CD14-positive monocyte (primary cell): ENCODE measurements around the gene RNF10. TPM values are rescaled to one million over a fixed set of nuclear protein-coding genes. Genes with fewer than 3 reads are reported as not detected.

Experiments
- DNase-seq, 3 donors: peaks; one replicate each; pipeline ENCODE4 v3.0.0-alpha.2; 2011 to 2022
- H2AFZ ChIP-seq: 2 replicates; pipeline ENCODE4 v1.6.0; 2012; ENCODE audit warnings: mild to moderate bottlenecking, low read depth, low read length, inconsistent platforms; ENCODE audit not compliant: insufficient read depth, poor library complexity, severe bottlenecking
- H3K27ac ChIP-seq, 2 donors: 1 replicate in 1 of 2; 2 replicates in 1 of 2; pipeline ENCODE4 v1.5.1; 2012 to 2013; ENCODE audit warnings: low read length in 2 of 2, control low read depth in 1 of 2, inconsistent platforms in 1 of 2, low read depth in 1 of 2, mild to moderate bottlenecking in 1 of 2
- H3K27me3 ChIP-seq, 2 donors: one replicate each; pipeline versions ENCODE4 v1.6.0 to v1.6.1; 2011 to 2013; ENCODE audit warnings: low read length in 2 of 2; ENCODE audit not compliant: control insufficient read depth in 2 of 2, insufficient read depth in 2 of 2
- H3K36me3 ChIP-seq, 2 donors: replicated peaks in 1 of 2; 1 replicate in 1 of 2; 2 replicates in 1 of 2; pipeline versions ENCODE4 v1.5.1 to v1.6.1; 2012 to 2013; ENCODE audit warnings: low read length in 2 of 2, control low read depth in 1 of 2, inconsistent platforms in 1 of 2, mild to moderate bottlenecking in 1 of 2; ENCODE audit not compliant: insufficient read depth in 2 of 2, control insufficient read depth in 1 of 2
- H3K4me1 ChIP-seq, 2 donors: 1 replicate in 1 of 2; 2 replicates in 1 of 2; pipeline versions ENCODE4 v1.5.1 to v1.6.1; 2012 to 2013; ENCODE audit warnings: low read length in 2 of 2, control low read depth in 1 of 2, inconsistent platforms in 1 of 2, mild to moderate bottlenecking in 1 of 2, moderate library complexity in 1 of 2; ENCODE audit not compliant: insufficient read depth in 2 of 2, control insufficient read depth in 1 of 2
- H3K4me2 ChIP-seq: replicated peaks from 2 replicates; pipeline ENCODE3; 2012; ENCODE audit warnings: low read length, moderate library complexity, mild to moderate bottlenecking; ENCODE audit not compliant: poor library complexity, severe bottlenecking; ENCODE audit errors: extremely low read depth
- H3K4me3 ChIP-seq, 3 experiments: fragments of 200-600 bp in 1 of 3; sonication (generic) in 1 of 3; replicated peaks in 1 of 3; 1 replicate in 2 of 3; 2 replicates in 1 of 3; pipeline ENCODE4 v1.5.1; 2011 to 2013; ENCODE audit warnings: low read length in 3 of 3, mild to moderate bottlenecking in 3 of 3, control low read depth in 2 of 3, low read depth in 2 of 3, inconsistent platforms in 1 of 3, moderate library complexity in 1 of 3
- H3K79me2 ChIP-seq: 2 replicates; pipeline ENCODE4 v1.6.0; 2012; ENCODE audit warnings: mild to moderate bottlenecking, control low read depth, inconsistent platforms, low read length, moderate library complexity; ENCODE audit not compliant: insufficient read depth
- H3K9ac ChIP-seq: 2 replicates; pipeline ENCODE4 v1.6.0; 2017; ENCODE audit warnings: low read length, mild to moderate bottlenecking; ENCODE audit not compliant: insufficient read depth, poor library complexity, severe bottlenecking
- H3K9me3 ChIP-seq, 2 donors: replicated peaks in 1 of 2; 1 replicate in 1 of 2; 2 replicates in 1 of 2; pipeline versions ENCODE4 v1.5.1 to v1.6.1; 2012 to 2013; ENCODE audit warnings: low read length in 2 of 2, control low read depth in 1 of 2; ENCODE audit not compliant: control insufficient read depth in 1 of 2, insufficient read depth in 1 of 2
- H4K20me1 ChIP-seq: 2 replicates; pipeline ENCODE4 v1.6.0; 2012; ENCODE audit warnings: mild to moderate bottlenecking, low read length, control low read depth, moderate library complexity; ENCODE audit not compliant: insufficient read depth
- H3K27ac Mint-ChIP-seq, 7 donors: one replicate each; pipeline ENCODE4 v1.8.0; 2020; ENCODE audit warnings: mild to moderate bottlenecking in 7 of 7, mixed read lengths in 7 of 7, moderate library complexity in 6 of 7, inconsistent platforms in 2 of 7
- H3K27me3 Mint-ChIP-seq, 3 donors: one replicate each; pipeline ENCODE4 v1.8.0; 2021 to 2022; ENCODE audit warnings: low read depth in 3 of 3, mild to moderate bottlenecking in 3 of 3, mixed read lengths in 3 of 3, moderate library complexity in 3 of 3, inconsistent platforms in 1 of 3
- H3K36me3 Mint-ChIP-seq, 2 donors: one replicate each; pipeline ENCODE4 v1.8.0; 2020; ENCODE audit warnings: mixed read lengths in 2 of 2, inconsistent platforms in 1 of 2, mild to moderate bottlenecking in 1 of 2
- H3K4me1 Mint-ChIP-seq: one replicate; pipeline ENCODE4 v1.8.0; 2020; ENCODE audit warnings: mild to moderate bottlenecking, mixed read lengths
- H3K4me3 Mint-ChIP-seq, 2 donors: one replicate each; pipeline ENCODE4 v1.8.0; 2020; ENCODE audit warnings: mild to moderate bottlenecking in 2 of 2, mixed read lengths in 2 of 2, moderate library complexity in 1 of 2
- H3K9me3 Mint-ChIP-seq, 7 donors: one replicate each; pipeline ENCODE4 v1.8.0; 2020 to 2022; ENCODE audit warnings: mixed read lengths in 7 of 7, mild to moderate bottlenecking in 6 of 7, moderate library complexity in 6 of 7, inconsistent platforms in 2 of 7
- WGBS: methylation state at CpG from one replicate; pipeline ENCODE4 v1.1.5; 2013; ENCODE audit warnings: missing lambda C conversion rate; ENCODE audit not compliant: insufficient coverage; 5-methylcytosine and 5-hydroxymethylcytosine counted together
- intact Hi-C, 2 donors: fragments of 100-400 bp; cut with micrococcal nuclease; formaldehyde crosslinking; loops; one replicate each; pipeline versions ENCODE4 v1.15.0 to v1.15.1; 2023
- polyA plus RNA-seq, 3 donors: library from polyadenylated mRNA; depleted of rRNA in 1 of 3; unstranded in 2 of 3; stranded (reverse) in 1 of 3; fragments of 300-500 nt in 2 of 3; fragments of >200 nt in 1 of 3; fragmentation: Illumina TruSeq in 2 of 3; gene quantifications; 1 replicate in 2 of 3; 2 replicates in 1 of 3; pipeline ENCODE4 v1.2.3, GENCODE V29; 2012 to 2021
- TF ChIP-seq, protein P1 (sequence below): fragments of 200-600 bp; IDR thresholded peaks from one replicate; pipeline ENCODE4 v1.8.0; 2022; ENCODE audit warnings: antibody characterized with exemption, mild to moderate bottlenecking

Gene RNF10
- polyA plus RNA-seq, 3 donors = 62.4 to 178 (median 106) TPM

DNA sequence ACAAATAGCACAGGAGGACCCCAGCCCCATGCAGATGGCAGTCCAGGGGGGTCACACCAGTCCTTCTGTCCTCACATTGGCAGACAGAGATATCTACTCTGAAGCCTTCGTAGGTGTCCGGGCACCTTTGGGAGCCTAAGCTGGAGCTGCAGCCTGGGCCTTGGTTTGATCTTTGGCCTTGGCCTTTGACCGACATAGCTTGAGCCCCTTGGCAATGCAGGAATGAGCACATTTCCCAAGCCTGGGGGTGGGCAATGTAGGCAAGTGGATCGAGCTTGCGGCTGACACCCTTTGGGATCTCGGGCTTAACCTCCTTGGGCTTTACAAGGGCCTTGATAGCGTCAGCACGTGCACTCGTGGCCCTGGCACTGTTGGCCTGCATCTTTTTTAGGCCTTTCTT, 11.6 kb upstream of the RNF10 start:
- peaks cover 18 to 36% of the 10 kb centered on the region in 2 donors for H3K36me3 ChIP-seq
- no peak for DNase-seq
- H3K27me3 Mint-ChIP-seq = no peaks in the 10 kb centered on the region
- no peaks in the 10 kb centered on the region for H3K4me1 Mint-ChIP-seq
- H3K27ac ChIP-seq = no peak overlapping the region
- peaks cover 11 to 44% of the 10 kb centered on the region in 2 donors for H3K36me3 Mint-ChIP-seq
- H3K4me3 Mint-ChIP-seq = no peak overlapping the region
- no peaks in the 10 kb centered on the region for H3K9me3 Mint-ChIP-seq
- TF ChIP-seq, protein P1, sequence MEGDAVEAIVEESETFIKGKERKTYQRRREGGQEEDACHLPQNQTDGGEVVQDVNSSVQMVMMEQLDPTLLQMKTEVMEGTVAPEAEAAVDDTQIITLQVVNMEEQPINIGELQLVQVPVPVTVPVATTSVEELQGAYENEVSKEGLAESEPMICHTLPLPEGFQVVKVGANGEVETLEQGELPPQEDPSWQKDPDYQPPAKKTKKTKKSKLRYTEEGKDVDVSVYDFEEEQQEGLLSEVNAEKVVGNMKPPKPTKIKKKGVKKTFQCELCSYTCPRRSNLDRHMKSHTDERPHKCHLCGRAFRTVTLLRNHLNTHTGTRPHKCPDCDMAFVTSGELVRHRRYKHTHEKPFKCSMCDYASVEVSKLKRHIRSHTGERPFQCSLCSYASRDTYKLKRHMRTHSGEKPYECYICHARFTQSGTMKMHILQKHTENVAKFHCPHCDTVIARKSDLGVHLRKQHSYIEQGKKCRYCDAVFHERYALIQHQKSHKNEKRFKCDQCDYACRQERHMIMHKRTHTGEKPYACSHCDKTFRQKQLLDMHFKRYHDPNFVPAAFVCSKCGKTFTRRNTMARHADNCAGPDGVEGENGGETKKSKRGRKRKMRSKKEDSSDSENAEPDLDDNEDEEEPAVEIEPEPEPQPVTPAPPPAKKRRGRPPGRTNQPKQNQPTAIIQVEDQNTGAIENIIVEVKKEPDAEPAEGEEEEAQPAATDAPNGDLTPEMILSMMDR = no peak
- intact Hi-C loops = no loop called here
- 100% methylated on average over 7 of the region's 9 CpGs for WGBS
- no peak overlapping the region for H3K9ac ChIP-seq
- H3K9me3 ChIP-seq = no peaks in the 10 kb centered on the region
- no peaks in the 10 kb centered on the region for H4K20me1 ChIP-seq
- H3K27me3 ChIP-seq = no peaks in the 10 kb centered on the region
- H3K79me2 ChIP-seq = no peaks in the 10 kb centered on the region
- no peak overlapping the region for H3K4me2 ChIP-seq
- H2AFZ ChIP-seq = no peak overlapping the region
- no peak overlapping the region for H3K4me3 ChIP-seq
- no peaks in the 10 kb centered on the region for H3K4me1 ChIP-seq
- H3K27ac Mint-ChIP-seq = no peak overlapping the region

DNA sequence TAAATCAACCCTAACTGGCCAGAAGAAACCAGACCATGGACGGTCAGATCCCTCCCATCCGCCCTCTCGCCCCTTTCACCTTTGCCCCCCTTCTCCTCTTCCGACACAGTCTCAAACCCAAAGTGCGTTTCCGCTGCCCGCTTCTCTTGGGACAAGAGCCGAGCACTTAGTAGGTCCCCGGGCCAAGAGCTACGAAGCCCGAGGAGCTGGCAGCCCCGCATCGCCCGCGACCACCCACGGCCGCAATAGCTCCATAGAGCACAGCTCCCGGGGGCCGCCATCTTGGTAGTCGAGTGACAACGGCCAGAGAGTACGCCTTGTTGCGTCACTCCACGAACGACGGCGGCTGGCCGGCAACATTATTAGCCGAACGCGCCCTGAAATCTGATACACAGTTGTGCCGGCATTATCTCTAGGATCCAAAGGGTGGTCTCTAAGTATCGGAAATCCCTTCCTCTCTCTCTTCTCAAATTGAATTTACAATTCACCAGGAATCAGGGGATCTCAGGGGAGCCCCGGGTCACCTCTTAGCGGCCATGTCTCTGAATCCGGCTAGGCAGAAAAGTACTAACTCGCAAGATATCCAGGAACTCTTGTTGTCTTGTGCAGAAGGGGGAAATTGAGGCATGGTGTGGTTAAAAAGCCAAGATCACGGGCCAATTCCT, 5.2 kb upstream of the RNF10 start, which contains the start of gene COQ5:
Gene COQ5, minus strand, starts transcription at position 298 of the 665 bp plus-strand sequence. Its CDS starts 17 bp downstream, at position 281.
- H3K4me2 ChIP-seq = peak within 1 kb of the TSS; percentile 93
- TF ChIP-seq, protein P1 = no peak
- no peaks in the 10 kb centered on the region for H3K9me3 ChIP-seq
- H3K27ac Mint-ChIP-seq = peak within 1 kb of the TSS; percentile 97 to 99 (median 98)
- H3K79me2 ChIP-seq = peaks cover 8% of the 10 kb centered on the region
- intact Hi-C loops = no loop called here
- WGBS = 0% methylated on average over 31 of the region's 38 CpGs
- no peaks in the 10 kb centered on the region for H3K9me3 Mint-ChIP-seq
- peaks cover 0 to under 1% of the 10 kb centered on the region in 2 donors for H3K36me3 ChIP-seq
- H3K27me3 Mint-ChIP-seq = no peaks in the 10 kb centered on the region
- peaks cover 0 to 4% of the 10 kb centered on the region in 2 donors for H3K36me3 Mint-ChIP-seq
- H3K4me3 Mint-ChIP-seq = peak within 1 kb of the TSS; percentile 97 to 99
- H3K4me3 ChIP-seq = peak within 1 kb of the TSS; percentile 89 to 99 (median 93)
- H3K4me1 Mint-ChIP-seq = peaks cover 13% of the 10 kb centered on the region
- DNase-seq = peak; percentile 69 to 76 (median 73)
- H2AFZ ChIP-seq = peak within 1 kb of the TSS; percentile 89
- H4K20me1 ChIP-seq = no peaks in the 10 kb centered on the region
- H3K27ac ChIP-seq = peak within 1 kb of the TSS; percentile 77 to 94
- H3K4me1 ChIP-seq = peaks cover 18 to 19% of the 10 kb centered on the region in 2 donors
- H3K27me3 ChIP-seq = no peaks in the 10 kb centered on the region
- peak within 1 kb of the TSS; percentile 73 for H3K9ac ChIP-seq
